ENCODE data around the gene TTC17.

TTC17 gene

GRCh38 chr11:43542750-43543712 is 184.3 kb downstream of the TTC17 start:
- Mint-ChIP-seq H3K4me3 (no peak overlapping the region), H3K36me3 (ENCODE audit: low read depth) (no peaks in the 10 kb centered on the region), H3K27ac (no peak overlapping the region), H3K27me3 (peaks cover 38% of the 10 kb centered on the region), H3K4me1 (ENCODE audit: low read depth) (no peaks in the 10 kb centered on the region), H3K9me3 (peaks cover 9% of the 10 kb centered on the region)
- intact Hi-C loops (cut with micrococcal nuclease): no loop called here
